ENCODE measurements around the gene ARHGAP32. TPM values are rescaled to one million over a fixed set of nuclear protein-coding genes. Genes with fewer than 3 reads are reported as not detected.
A peak's percentile ranks its signal among the peaks of the same experiment; 100 is the strongest.

The ARHGAP32 gene
- total RNA-seq, 1 experiment from 2014 or later: 9.3 TPM

DNA sequence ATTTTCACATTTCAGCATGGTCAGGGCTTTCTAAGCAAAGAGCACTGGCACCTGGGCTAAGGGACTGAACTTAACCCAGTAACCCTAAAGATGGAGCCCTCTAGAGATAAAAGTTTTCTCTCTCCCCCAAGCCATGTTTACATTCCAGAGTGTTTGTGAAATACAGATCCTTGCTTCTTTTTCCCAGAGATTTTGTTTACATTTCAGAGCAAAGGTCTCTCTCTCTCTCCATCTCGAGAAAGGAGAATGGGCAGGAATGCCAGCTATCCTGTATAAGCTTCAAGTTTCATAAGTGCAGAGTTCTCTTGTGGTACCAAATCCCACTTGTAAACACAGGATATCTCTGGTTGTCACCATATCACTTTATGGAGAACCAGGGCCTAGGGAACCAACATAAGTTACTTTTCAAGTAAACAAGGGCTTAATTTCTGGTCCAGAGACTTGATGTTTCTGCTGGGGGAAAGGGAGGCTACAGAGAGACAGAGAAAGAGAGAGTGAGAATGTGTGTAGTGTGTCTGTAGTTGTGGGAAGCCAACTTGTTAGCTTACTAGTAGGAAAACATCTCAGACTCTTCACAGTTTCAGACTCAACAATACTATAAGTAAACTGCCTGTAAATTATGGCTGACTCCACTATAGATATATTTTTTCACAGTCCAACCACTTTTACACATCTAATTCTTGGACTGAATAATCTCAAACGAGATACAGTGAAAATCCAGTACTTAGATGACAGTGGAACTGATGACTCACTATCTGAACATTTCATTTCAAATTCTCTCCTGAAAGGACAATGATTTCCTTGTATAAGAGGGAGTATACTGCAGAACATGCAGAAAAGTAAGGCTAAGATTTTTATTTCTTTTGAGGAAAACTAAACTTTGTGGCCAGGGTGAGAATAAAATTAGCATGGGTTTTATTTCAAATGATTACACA, 76.2 kb downstream of the ARHGAP32 start:
- DNase-seq (ENCODE audit: low read depth): peak; percentile 52

DNA sequence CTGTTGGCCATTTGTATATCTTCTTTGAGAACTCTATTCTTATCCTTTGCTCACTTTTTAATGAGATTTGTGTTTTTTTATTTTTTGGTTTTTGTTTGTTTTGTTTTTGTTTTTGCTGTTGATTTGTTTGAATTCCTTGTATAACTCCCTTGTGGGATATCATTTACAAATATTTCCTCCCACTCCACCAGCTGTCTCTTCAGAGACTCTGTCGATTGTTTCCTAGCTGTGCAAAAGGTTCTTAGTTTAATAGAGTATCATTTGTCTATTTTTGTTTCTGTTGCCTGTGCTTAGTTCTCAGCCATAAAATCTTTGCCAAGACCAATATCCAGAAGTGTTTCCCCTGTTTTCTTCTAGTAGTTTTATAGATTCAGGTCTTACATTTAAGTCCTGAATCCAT, 82.4 kb downstream of the ARHGAP32 start:
- peak; percentile 52 for DNase-seq (ENCODE audit: low read depth)

DNA sequence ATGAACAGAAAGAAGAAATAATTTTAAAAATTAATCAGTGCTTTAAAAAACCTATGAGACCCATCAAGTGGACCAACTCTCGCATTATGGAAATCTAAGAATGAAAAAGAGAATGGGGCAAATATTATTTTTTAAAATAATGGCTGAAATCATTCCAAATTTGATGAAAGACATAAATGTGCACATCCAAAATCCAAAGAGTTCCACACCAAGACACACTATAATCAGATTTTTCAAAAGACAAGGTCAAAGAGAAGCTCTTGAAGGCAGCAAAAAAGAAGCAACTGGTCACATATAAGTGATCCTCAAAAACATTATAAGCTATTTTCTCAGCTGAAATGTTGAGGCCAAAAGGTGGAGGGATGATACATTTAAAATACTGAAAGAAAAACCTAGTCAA, 85.3 kb downstream of the ARHGAP32 start:
- no peak for DNase-seq (ENCODE audit: low read depth)

DNA sequence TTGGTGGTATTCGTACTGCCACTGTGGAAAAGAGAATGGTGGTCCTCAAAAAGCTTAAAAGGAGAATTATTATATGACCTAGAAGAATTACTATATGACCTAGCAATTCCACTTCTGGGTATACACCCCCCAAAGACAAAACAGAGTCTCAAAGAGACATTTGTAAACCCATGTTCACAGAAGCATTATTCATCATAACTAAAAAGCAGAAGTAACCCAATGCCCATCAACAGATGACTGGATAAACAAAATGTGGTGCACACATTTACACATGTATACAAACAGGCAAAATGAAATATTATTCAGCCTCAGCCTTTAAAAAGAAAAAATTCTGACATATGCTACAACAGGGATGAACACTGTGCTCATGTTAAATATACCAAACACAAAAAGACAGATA, 89.4 kb downstream of the ARHGAP32 start:
- DNase-seq (ENCODE audit: low read depth): no peak

DNA sequence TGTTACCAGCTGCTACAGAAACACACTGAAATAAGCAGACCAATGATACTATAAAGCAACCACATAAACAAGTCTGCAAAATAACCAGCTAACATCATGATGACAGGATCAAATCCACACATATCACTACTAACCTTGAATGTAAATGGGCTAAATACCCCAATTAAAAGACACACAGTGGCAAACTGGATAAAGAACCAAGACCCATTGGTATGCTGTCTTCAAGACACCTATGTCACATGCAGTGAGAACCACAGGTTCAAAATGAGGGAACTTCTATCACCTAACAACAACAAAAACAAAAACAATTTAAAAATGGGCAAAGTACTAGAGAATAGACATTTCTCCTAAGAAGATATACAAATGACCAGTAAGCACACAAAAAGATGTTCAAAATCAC, 89.9 kb downstream of the ARHGAP32 start:
- DNase-seq (ENCODE audit: low read depth): no peak

DNA sequence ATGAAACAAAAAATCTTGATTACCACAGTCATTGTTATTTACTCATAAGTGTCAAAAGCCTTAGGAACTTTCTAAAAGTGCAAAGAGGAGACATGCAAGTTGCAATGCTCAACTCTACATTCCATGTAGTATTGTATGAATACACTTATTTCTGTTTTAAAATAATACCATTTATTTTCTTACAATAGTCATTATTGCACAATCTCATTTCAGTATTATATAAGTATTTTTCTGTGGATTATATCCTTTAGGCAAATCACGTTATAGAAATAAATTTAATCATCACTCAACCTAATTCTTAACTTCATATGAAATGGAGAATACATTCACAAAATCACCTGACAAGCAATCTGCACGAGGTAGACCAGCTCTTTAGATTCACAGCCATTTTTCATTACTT, 98.8 kb downstream of the ARHGAP32 start:
- DNase-seq (ENCODE audit: low read depth): no peak

DNA sequence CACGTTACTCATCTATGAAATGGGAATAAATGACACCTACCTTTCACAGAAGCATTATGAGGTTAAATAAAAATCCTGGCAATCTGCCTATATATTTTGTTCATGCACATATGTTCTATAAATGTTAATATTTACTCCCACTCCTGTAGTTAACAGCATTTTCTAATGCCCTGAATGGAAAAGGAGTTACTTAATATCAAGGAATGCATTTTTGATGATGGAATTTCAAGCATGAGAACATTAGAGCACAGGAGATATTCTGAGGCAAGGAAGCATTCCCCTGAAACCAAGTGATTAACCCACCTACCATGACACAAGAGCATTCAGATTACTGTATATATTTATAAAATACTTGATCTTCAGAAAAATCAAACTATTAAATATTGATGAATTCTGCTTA, 102.1 kb downstream of the ARHGAP32 start:
- DNase-seq (ENCODE audit: low read depth): no peak

DNA sequence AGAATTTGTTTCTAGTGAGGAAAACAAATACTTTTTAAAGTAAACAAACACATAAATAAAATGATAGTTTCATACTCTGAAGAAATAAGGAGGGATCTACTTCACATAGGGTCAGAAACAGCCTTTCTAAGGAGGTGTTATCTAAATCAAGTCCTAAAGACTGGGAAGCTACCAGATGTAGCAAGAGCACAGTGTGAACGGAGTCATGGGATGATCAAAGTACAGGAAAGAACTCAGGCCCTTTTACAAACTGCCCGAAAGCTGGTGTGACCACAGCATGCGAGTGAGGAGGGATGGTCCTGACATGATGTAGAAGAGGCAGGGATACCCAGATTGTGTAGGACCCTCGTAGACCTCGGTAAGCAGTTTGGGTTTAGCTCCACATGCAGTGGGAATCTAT, 102.8 kb downstream of the ARHGAP32 start:
- no peak for DNase-seq (ENCODE audit: low read depth)

DNA sequence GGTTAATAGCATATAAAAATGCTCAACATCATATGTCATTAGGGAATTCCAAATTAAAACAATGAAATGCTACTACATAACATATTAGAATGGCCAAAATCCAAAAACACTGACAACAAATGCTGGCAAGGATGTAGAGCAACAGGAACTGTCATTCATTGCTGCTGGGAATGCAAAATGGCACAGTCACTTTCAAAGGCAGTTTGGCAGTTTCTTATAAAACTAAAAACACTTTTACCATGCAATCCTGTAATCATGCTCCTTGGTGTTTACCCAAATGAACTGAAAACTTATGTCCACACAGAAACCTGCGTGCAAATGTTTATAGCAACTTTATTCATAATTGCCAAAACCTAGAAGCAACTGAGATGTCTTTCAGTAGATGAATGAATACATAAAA, 105.1 kb downstream of the ARHGAP32 start:
- no peak for DNase-seq (ENCODE audit: low read depth)

DNA sequence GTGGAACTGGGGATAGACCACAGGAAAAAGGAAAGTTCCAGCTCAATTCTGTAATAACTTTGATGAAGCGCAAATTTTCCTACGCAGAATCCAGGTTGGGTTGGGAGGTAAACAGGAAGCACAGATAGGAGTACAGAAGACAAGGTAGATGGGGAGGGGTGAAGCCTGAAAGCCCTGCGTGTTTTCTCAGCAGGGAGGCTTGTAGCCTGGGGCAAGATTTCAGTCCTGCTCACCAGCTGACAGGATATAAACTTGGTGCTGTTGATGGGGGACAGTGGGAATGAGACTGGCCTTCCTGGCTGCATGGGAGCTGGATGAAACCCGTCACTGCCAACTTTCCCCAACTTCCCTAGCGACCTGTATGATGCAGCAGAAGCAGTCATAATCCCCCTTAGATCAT, 114.9 kb downstream of the ARHGAP32 start:
- no peak for DNase-seq (ENCODE audit: low read depth)

DNA sequence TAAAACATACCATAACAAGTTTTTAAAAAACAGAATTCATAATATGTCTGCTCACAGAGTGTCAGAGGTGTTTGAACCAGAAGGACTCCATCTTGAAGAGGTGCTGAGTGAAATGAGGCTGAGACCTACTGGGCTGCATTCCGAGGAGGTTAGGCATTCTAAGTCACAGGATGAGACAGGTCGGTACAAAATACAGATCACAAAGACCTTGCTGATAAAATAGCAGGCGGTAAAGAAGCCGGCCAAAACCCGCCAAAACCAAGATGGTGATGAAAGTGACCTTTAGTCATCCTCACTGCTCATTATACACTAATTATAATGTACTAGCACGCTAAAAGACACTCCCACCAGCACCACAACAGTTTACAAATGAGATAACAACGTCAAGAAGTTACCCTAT, 116.4 kb downstream of the ARHGAP32 start:
- DNase-seq (ENCODE audit: low read depth): no peak

DNA sequence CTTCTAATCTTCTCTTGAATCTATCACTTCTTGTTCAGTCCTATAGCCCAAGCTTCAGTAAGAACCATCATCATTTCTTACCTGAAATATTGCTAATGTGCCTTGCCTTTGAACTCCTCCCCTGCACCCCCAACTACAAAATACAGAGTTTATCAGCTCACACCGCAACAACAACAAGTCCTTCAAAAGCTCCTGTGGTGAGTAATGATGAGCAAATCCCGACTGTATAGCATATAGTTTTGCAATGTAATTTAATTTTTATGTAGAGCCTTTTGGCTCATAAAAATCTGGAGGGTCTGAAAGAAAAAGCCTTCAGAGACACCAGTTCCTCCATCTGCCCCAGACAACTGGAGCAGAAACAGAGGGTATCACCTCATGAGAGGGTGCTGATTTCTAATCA, 124.7 kb downstream of the ARHGAP32 start:
- DNase-seq (ENCODE audit: low read depth): peak; percentile 2

DNA sequence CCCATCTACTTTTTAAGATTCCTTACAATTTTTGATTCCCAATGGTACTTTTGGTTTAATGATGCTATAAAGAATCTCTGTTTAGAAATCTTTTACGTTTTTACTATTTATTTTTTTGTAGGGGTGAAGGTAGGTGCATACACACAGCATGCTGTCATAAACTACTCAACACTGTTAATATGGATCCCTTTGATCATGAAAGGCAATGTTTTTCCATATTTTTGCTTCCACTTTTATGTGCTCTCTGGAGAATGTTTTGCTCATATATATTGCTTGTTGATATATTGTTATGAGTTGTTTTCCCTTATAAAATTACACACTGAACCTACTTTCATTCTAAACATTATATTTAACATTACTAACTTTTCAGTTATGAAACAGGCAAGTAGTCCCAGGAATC, 125.9 kb downstream of the ARHGAP32 start:
- no peak for DNase-seq (ENCODE audit: low read depth)

DNA sequence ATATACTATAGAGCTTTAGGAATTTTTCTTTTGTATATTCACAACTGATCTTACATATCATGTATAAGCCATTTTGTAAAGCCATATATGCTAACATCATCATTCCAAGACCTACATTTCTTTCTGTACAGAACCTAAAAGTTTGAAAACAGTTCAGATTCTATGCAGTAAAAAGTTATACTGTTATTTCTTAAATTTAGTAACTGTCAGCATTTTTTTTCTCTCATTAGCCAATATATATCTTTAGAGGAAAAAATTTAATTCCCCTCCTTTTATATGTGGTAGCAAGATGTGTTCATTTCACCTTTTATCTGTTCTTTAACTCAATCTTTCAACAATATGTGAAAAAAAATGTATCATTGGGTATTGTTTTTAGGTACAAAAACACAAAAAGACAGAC, 129.0 kb downstream of the ARHGAP32 start:
- no peak for DNase-seq (ENCODE audit: low read depth)

DNA sequence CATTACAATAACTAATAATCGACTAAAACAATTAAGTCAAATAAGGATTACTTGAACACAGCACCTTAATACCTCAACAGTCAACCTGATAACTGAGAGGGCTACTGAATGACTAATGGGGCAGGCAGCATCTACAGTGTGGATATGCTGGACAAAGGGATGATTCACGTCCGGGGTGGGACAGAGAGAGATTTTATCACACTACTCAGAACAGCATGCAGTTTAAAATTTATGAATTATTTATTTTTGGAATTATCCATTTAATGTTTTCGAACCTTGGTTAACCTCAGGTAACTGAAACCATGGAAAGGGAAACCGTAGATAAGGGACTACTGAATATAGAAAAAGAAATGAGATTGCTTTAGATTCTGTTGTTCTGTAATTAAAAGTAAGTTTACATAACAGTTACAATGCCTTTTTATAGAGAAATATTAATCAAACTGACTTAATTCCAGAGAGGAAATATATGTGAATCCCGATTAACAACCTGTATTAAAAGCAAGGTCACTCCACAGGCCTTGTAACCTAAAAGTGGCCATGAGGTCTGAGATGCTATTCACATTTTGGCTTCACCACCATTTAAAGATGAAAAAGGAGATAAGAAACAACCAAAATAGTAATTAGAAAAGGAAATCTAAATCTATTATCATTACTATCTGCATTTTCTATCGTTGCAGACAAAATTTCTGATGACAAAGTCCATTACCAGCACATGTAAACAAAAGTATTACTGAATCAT, 130.5 kb downstream of the ARHGAP32 start:
- DNase-seq (ENCODE audit: low read depth): peak; percentile 73

DNA sequence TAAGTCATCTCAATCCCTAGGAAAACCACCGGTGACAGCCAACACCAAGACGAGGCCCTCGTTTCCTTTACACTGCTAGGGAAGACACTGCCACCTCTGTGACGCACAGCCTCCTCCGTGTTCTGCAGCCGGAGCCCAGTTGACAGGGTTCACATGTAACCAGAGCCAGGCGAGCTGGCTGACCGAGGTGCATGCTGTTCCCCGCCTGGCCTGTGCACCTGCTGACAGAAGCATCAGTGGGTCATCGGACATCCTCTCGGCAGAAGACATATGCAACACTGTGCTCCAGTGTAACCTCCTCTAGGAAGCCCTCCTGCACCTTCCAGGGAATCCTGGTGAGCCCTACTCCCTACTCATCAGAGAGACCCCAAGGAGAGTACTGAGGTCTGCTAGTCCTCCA, 135.2 kb downstream of the ARHGAP32 start:
- DNase-seq (ENCODE audit: low read depth): no peak

DNA sequence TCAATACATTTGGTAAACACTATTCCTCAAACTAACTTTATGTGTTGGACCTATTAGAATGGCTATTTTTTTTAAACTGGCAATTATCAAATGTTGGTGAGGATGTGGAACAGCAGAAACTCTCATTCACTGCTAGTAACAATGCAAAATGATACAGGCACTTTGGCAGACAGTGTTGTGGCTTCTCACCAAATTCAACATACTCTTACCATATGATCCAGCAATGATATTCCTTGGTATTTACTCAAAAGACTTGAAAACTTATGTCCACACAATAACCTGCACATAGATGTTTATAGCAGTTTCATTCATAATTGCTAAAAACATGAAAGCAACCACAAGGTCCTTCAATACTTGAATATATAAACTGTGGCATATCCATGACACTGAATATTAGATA, 136.9 kb downstream of the ARHGAP32 start:
- no peak for DNase-seq (ENCODE audit: low read depth)

DNA sequence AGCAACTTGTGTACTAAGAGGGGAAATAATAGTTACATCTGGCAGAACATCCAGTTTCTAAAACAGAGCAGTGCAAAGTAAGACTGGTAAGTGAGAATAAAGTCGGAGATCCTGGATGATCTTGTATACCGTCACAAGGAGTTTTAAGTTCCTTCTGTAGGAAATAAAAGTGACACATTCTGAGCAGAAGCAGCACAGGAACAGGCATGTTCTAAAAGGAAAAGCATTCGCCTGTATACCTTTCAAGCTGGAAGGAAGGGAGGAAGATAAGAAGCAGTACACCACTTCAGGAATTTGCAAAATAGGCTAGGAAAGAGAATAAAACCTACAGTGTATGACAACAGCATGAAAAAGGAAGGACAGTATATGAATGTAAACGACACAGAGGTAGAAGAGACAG, 143.2 kb downstream of the ARHGAP32 start:
- DNase-seq (ENCODE audit: low read depth): no peak

DNA sequence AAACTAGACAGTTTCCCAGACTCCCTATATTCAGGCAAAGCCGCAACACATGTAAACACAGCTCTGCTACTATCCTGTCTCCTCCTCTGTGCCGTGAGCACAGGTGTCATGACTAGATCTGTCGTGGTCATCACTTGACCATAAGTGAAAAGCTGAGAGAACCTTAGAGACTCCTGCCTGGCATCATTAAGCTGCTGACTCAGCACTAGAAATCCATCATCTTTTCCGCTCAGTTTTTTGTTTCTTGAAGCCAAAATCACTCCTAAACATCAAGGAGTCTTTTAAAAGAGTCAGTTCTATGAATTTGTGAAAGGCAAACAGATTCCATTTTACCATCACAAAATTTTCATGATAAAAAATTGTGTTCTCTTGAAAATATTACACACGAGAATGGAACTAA, 147.0 kb downstream of the ARHGAP32 start:
- no peak for DNase-seq (ENCODE audit: low read depth)

DNA sequence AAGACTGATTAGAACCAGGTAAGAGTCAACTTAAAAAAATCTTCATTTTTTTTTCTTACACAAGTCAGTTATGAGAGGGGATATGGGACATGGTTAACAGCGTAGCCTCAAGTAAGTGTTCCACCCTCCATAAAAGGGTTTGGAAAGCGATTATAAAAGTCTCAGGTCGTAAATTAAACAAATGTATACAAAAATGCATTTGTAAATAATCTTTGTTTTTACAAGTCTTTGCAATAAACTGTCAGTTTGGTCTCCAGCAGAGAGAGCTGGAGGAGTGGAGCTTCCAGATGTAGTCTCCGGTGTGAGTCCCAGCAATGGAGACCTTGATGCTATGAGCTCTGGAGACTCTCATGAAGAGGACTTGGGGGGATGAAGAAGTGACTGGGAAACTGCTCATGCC, 149.6 kb downstream of the ARHGAP32 start:
- no peak for DNase-seq (ENCODE audit: low read depth)

DNA sequence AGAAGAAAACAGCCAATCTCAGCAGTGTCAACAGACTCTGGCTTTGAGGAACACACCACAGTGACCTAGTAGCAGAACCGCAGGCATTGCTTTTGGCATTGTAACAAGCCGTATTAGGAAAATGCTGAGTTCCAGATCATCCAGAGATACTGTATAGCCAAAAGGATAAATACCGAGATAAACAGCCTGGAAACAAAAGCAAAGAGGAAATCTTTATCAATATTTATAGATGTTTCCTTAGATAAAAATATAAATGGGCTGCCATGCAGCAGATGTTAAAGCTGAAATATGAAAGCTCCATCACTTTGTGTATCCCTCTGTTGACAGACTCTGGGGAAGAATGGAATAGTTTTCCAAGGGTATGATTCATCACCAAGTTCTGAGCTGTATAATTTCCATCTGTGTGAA, 150.5 kb downstream of the ARHGAP32 start:
- DNase-seq (ENCODE audit: low read depth): peak; percentile 6

DNA sequence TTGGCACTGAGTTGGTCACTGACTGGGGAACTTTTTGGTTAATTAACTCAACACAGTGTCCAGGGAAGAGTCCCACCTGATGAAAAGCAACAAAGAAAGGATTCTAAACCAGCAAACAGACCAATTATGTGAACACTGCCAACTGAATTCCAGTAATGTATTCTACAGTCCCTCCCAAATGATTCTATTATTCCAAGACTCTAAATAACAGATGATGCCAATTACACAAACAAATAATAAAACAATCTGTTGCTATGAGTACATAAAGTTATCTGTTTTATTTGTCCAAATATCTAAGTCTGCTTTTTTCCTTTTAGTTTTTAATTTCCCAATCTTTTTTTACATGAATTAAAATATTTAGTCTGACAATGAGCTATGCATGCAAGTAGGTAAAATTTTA, 151.2 kb downstream of the ARHGAP32 start:
- no peak for DNase-seq (ENCODE audit: low read depth)

DNA sequence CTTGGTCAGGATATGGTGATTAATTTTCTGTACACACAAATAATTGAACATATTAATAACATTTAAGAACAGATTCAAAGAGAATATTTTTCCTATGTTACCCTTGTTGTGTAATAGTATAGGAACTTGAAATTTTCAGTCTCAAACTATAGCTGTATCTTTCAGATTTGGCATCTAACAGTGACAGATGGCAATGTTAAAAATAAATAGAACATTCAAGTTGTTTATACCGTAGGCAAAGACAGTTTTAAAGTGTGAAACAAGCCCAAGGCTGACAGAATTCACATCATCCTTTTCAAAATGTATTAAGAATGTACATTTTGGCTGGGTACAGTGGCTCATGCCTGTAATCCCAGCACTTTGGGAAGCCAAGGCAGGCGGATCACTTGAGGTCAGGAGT, 156.9 kb downstream of the ARHGAP32 start:
- no peak for DNase-seq (ENCODE audit: low read depth)

Measured in LHCN-M2 (cell line).